ENCODE data around the gene ABCD1.

GRCh38 chrX:153688071-153688470 lies 36.6 kb upstream of the ABCD1 start:
- no peak for TF ChIP-seq POLR2AphosphoS5 (IDR thresholded peaks at IDR 0.05; ENCODE audit: low read depth, low read length)
- TF ChIP-seq POLR2A (IDR thresholded peaks at IDR 0.05; ENCODE audit: low read depth, low read length), result no peak

All from GM12891 (cell line).